Measurements from ENCODE around the gene INPP5A.
"Not testable (repeated sequence)": the region's sequence is repeated elsewhere in the genome, so short reads cannot be mapped to it uniquely, and the experiment has no call there.

The INPP5A gene

DNA sequence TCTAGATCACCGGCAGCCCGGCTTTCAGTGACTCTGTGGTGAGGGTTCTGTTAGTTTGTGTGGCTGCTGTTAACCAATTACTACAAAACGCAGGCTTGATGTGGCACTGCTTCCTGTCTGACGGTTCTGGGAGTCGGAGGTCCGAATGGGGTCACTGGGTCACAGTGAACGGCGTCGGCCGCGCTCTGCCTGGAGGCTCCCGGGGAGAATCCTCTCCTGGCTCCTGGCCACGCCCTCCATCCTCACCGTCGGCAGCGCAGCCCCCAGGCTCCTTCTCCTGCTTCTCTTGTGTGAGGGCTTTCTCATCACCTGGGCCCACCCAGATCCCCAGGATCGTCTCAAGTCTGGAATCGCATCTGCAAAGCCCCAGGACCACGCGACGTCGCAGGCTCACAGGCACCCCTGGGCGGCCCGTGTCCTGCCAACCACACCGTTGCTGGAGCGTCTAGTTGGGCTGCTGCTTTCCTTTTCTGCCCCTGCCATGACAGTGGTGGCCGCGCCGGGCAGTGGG, 280.2 kb downstream of the INPP5A start:
- Histone ChIP-seq H3K27ac (ENCODE audit: insufficient read depth, low read length, poor library complexity, severe bottlenecking) (no peak overlapping the region), H3K4me1 (ENCODE audit: control insufficient read depth, insufficient read depth, low read length, poor library complexity, severe bottlenecking) (no peaks in the 10 kb centered on the region), H3K4me3 (ENCODE audit: insufficient read depth, low read depth, low read length, poor library complexity, severe bottlenecking) (no peak overlapping the region), H3K9me3 (ENCODE audit: control insufficient read depth, low read length) (no peaks in the 10 kb centered on the region), H3K27me3 (replicated peaks; ENCODE audit: control insufficient read depth, insufficient read depth, low read length, poor library complexity, severe bottlenecking) (peaks cover 2% of the 10 kb centered on the region), H3K36me3 (ENCODE audit: control insufficient read depth, insufficient read depth, low read length) (no peaks in the 10 kb centered on the region)
- no peak for DNase-seq

DNA sequence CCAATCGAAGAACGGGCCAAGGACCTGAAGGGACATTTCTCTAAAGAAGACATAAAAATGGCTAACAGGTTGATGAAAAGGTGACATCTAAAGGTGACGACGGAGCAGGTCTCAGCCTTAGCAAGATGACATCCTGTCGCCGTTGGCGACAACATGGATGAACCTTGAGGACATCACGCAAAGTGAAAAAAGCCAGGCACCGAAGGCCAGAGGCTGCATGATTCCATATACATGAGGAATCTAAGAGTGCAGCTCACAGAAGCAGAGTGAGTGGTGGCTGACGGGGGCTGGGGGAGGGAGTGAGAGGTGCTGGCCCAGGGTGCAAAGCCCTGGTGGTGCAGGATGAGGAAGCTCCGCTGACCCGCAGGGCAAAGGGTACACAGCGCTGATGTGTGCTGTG, 282.5 kb downstream of the INPP5A start:
- Histone ChIP-seq H3K9me3 (ENCODE audit: control insufficient read depth, low read length) (no peaks in the 10 kb centered on the region), H3K36me3 (ENCODE audit: control insufficient read depth, insufficient read depth, low read length) (no peaks in the 10 kb centered on the region), H3K27ac (ENCODE audit: insufficient read depth, low read length, poor library complexity, severe bottlenecking) (no peak overlapping the region), H3K27me3 (replicated peaks; ENCODE audit: control insufficient read depth, insufficient read depth, low read length, poor library complexity, severe bottlenecking) (no peaks in the 10 kb centered on the region), H3K4me1 (ENCODE audit: control insufficient read depth, insufficient read depth, low read length, poor library complexity, severe bottlenecking) (no peaks in the 10 kb centered on the region), H3K4me3 (ENCODE audit: insufficient read depth, low read depth, low read length, poor library complexity, severe bottlenecking) (no peak overlapping the region)
- DNase-seq, result no peak

DNA sequence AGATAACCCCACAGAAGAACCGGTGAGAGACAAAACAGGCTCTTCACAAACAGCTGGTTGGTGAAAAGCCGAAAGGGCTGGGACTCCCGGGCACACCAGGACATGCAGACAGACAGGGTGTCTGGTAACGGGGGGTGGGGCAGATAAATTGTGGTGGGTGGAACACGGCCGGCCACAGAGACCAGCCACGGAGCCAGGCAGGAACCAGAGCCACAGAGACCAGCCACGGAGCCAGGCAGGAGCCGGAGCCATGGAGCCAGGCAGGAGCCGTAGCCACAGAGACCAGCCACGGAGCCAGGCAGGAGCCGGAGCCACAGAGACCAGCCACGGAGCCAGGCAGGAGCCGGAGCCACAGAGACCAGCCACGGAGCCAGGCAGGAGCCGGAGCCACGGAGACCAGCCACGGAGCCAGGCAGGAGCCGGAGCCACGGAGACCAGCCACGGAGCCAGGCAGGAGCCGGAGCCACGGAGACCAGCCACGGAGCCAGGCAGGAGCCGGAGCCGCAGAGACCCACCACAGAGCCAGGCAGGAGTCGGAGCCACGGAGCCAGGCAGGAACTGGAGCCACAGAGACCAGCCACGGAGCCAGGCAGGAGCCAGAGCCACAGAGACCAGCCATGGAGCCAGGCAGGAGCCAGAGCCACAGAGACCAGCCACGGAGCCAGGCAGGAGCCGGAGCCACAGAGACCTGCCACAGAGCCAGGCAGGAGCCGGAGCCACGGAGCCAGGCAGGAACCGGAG, 288.4 kb downstream of the INPP5A start:
- H3K27ac ChIP-seq (ENCODE audit: insufficient read depth, low read length, poor library complexity, severe bottlenecking); H3K36me3 ChIP-seq (ENCODE audit: control insufficient read depth, insufficient read depth, low read length); H3K4me1 ChIP-seq (ENCODE audit: control insufficient read depth, insufficient read depth, low read length, poor library complexity, severe bottlenecking); DNase-seq; H3K4me3 ChIP-seq (ENCODE audit: insufficient read depth, low read depth, low read length, poor library complexity, severe bottlenecking); H3K9me3 ChIP-seq (ENCODE audit: control insufficient read depth, low read length); H3K27me3 ChIP-seq (replicated peaks; ENCODE audit: control insufficient read depth, insufficient read depth, low read length, poor library complexity, severe bottlenecking): not testable (repeated sequence)

DNA sequence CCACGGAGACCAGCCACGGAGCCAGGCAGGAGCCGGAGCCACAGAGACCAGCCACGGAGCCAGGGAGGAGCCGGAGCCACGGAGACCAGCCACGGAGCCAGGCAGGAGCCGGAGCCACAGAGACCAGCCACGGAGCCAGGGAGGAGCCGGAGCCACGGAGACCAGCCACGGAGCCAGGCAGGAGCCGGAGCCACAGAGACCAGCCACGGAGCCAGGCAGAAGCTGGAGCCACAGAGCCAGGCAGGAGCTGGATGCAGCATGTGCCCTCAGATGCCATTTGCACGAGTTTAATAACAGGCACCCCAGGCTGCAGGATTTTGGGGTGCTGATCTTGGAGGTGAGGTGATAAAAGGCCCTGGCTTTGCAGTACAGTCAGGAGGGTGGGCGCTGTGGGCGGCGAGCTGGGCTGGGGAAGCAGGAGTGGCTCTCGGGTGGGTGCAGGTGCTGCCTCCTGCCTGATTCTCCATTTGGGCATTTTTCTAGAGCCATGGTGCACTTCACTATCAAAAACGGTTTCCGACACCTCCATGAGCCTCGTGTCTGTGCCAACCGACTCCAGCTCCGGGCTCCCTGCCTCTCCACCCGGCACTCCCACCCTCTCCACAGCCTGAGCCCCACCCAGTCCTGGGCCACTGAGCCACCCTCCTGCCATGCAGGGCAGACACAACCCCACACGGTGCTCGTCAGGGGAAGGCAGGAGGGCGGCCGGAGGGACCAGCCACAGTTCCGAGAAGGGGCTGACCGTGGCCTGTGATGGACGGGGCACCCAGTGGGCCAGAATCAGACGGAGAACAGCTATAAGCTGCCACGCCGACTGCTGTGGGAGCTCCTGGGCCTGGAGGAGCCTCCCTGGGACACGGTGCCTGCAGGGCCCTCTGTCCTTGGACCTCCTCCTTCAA, 289.2 kb downstream of the INPP5A start:
- H3K36me3 ChIP-seq (ENCODE audit: control insufficient read depth, insufficient read depth, low read length), result no peaks in the 10 kb centered on the region
- no peaks in the 10 kb centered on the region for H3K4me1 ChIP-seq (ENCODE audit: control insufficient read depth, insufficient read depth, low read length, poor library complexity, severe bottlenecking)
- H3K9me3 ChIP-seq (ENCODE audit: control insufficient read depth, low read length), result no peaks in the 10 kb centered on the region
- H3K27me3 ChIP-seq (replicated peaks; ENCODE audit: control insufficient read depth, insufficient read depth, low read length, poor library complexity, severe bottlenecking), result no peaks in the 10 kb centered on the region
- H3K27ac ChIP-seq (ENCODE audit: insufficient read depth, low read length, poor library complexity, severe bottlenecking), result no peak overlapping the region
- no peak for DNase-seq
- no peak overlapping the region for H3K4me3 ChIP-seq (ENCODE audit: insufficient read depth, low read depth, low read length, poor library complexity, severe bottlenecking)

DNA sequence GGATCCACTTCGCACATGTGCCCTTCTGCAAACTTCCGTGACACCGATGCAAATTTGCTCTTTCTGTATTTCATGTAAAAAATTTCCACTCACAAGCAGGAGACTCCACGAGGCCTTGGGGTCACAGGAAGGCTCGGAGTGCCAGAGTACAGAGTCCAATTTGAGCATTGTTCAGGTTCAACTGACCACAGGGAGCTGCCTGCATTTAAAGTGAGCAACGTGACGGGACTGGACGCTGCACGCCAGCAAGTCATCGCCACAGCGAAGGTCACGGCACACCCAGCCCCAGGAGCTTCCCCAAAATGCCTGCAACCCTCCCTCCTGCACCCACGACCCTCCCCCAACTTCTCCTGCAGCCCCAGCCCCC, 289.8 kb downstream of the INPP5A start:
- DNase-seq, result no peak
- Histone ChIP-seq H3K36me3 (ENCODE audit: control insufficient read depth, insufficient read depth, low read length) (no peaks in the 10 kb centered on the region), H3K9me3 (ENCODE audit: control insufficient read depth, low read length) (no peaks in the 10 kb centered on the region), H3K27me3 (replicated peaks; ENCODE audit: control insufficient read depth, insufficient read depth, low read length, poor library complexity, severe bottlenecking) (no peaks in the 10 kb centered on the region), H3K27ac (ENCODE audit: insufficient read depth, low read length, poor library complexity, severe bottlenecking) (no peak overlapping the region), H3K4me1 (ENCODE audit: control insufficient read depth, insufficient read depth, low read length, poor library complexity, severe bottlenecking) (no peaks in the 10 kb centered on the region), H3K4me3 (ENCODE audit: insufficient read depth, low read depth, low read length, poor library complexity, severe bottlenecking) (no peak overlapping the region)

DNA sequence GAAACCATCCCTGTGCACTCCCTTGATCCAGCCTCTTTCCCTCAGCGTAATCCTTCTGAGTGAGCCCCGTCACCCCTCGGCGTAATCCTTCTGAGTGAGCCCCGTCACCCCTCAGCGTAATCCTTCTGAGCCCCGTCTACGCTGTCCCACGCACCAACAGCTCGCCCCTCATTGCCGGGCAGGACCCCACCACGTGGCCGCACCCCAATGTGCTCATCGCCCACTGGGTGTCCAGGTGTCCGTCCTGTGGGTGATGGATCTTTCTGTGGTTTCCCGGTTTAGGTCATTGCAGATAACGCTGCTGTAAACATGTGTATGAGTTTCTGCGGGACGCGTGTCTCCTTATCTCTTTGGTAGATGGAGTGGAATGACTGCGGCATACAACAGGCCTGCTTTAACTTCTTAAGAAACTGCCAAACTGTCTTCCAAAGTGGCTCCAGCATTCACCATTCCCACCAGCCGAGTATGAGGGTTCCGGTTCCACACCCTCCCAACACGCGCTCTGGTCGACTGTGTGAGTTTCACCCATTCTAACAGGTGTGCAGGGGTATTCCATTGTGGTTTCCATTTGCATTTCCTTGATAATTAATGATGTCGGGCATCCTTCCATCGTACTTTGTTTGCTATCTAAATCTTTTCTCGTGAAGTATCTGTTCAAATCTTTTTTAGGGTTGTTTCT, 290.4 kb downstream of the INPP5A start:
- Histone ChIP-seq H3K27me3 (replicated peaks; ENCODE audit: control insufficient read depth, insufficient read depth, low read length, poor library complexity, severe bottlenecking) (no peaks in the 10 kb centered on the region), H3K27ac (ENCODE audit: insufficient read depth, low read length, poor library complexity, severe bottlenecking) (no peak overlapping the region), H3K36me3 (ENCODE audit: control insufficient read depth, insufficient read depth, low read length) (no peaks in the 10 kb centered on the region), H3K4me3 (ENCODE audit: insufficient read depth, low read depth, low read length, poor library complexity, severe bottlenecking) (no peak overlapping the region), H3K9me3 (ENCODE audit: control insufficient read depth, low read length) (no peaks in the 10 kb centered on the region), H3K4me1 (ENCODE audit: control insufficient read depth, insufficient read depth, low read length, poor library complexity, severe bottlenecking) (no peaks in the 10 kb centered on the region)
- no peak for DNase-seq

DNA sequence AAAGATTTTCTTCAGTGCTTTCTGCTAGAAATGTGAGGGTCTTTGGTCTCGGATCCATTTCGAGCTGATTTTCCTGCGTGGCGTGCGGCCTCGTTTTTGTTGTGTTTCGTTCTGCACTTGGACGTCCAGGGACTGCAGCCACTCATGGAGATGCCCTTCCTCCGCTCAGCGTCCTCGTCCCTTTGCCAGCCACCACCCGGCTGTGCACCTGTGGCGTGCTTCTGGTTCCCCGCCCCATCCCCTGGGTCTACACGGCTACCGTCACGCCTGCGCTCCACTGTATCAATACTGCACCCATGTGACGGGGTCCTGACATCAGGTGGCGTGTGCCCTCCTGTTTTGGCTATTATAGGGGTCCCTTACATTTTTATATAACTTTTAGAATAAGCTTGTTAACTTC, 291.1 kb downstream of the INPP5A start:
- H3K27me3 ChIP-seq (replicated peaks; ENCODE audit: control insufficient read depth, insufficient read depth, low read length, poor library complexity, severe bottlenecking), result no peaks in the 10 kb centered on the region
- H3K4me1 ChIP-seq (ENCODE audit: control insufficient read depth, insufficient read depth, low read length, poor library complexity, severe bottlenecking), result no peaks in the 10 kb centered on the region
- H3K36me3 ChIP-seq (ENCODE audit: control insufficient read depth, insufficient read depth, low read length), result no peaks in the 10 kb centered on the region
- no peak overlapping the region for H3K27ac ChIP-seq (ENCODE audit: insufficient read depth, low read length, poor library complexity, severe bottlenecking)
- DNase-seq, result no peak
- H3K4me3 ChIP-seq (ENCODE audit: insufficient read depth, low read depth, low read length, poor library complexity, severe bottlenecking), result no peak overlapping the region
- no peaks in the 10 kb centered on the region for H3K9me3 ChIP-seq (ENCODE audit: control insufficient read depth, low read length)

DNA sequence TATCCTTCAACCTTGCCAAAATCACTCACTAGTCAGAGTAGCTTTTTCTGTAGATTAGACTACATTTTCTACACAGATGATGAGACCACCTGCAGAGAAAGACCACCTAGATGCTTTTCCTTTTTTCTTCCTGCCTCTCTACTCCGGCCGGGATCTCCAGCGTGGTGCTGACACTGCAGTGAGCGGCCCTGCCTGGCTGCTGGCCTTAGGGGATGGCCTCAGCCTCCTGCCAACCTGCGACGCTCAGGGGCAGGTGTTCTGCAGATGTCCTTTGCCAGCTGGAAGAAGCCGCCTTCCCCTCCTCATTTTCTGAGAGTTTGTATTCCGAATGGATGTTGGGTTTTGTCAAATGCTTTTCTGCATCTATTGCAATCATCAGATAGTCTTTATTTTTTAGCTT, 291.8 kb downstream of the INPP5A start:
- H3K27ac ChIP-seq (ENCODE audit: insufficient read depth, low read length, poor library complexity, severe bottlenecking), result no peak overlapping the region
- H3K36me3 ChIP-seq (ENCODE audit: control insufficient read depth, insufficient read depth, low read length), result no peaks in the 10 kb centered on the region
- H3K27me3 ChIP-seq (replicated peaks; ENCODE audit: control insufficient read depth, insufficient read depth, low read length, poor library complexity, severe bottlenecking), result no peaks in the 10 kb centered on the region
- no peak overlapping the region for H3K4me3 ChIP-seq (ENCODE audit: insufficient read depth, low read depth, low read length, poor library complexity, severe bottlenecking)
- DNase-seq, result no peak
- no peaks in the 10 kb centered on the region for H3K9me3 ChIP-seq (ENCODE audit: control insufficient read depth, low read length)
- no peaks in the 10 kb centered on the region for H3K4me1 ChIP-seq (ENCODE audit: control insufficient read depth, insufficient read depth, low read length, poor library complexity, severe bottlenecking)

DNA sequence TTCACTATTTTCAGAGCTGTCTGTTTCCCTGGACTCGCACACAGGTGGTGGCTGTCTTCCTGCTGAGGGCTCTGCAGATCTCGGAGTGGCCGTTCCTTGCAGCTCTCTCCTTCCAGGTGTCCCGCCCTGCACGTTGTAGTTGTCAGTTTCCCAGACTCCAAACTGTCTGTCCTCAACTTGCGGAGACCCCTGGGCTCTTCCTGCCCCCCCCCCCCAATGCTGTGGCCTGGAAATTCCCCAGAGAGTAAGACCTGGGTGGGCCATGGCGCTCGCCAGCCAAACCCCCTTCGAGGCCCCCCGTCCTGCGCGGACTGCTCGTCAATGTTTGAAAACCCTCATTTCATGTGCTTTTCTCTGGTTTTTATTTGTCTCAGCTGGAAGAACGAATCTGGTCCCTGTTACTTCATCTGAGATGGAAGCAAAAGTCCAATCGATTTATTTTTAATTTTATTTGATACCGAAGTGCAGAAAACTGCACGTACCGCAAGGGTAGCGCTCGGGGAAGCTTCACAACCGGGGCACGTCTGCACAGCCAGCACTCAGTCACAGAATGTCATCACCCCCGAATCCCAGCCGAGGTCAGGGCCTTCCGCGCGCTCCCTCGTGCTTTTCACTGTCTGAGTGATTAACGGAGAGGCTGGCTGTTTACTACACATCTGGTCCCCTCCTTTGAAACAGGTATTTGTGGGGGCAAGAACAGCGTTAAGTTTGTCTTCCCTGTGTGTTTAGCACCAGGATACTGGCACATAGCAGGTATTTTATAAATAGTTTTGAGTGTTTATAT, 294.8 kb downstream of the INPP5A start:
- H3K27ac ChIP-seq (ENCODE audit: insufficient read depth, low read length, poor library complexity, severe bottlenecking), result no peak overlapping the region
- no peaks in the 10 kb centered on the region for H3K4me1 ChIP-seq (ENCODE audit: control insufficient read depth, insufficient read depth, low read length, poor library complexity, severe bottlenecking)
- no peaks in the 10 kb centered on the region for H3K9me3 ChIP-seq (ENCODE audit: control insufficient read depth, low read length)
- no peaks in the 10 kb centered on the region for H3K36me3 ChIP-seq (ENCODE audit: control insufficient read depth, insufficient read depth, low read length)
- H3K4me3 ChIP-seq (ENCODE audit: insufficient read depth, low read depth, low read length, poor library complexity, severe bottlenecking), result no peak overlapping the region
- no peaks in the 10 kb centered on the region for H3K27me3 ChIP-seq (replicated peaks; ENCODE audit: control insufficient read depth, insufficient read depth, low read length, poor library complexity, severe bottlenecking)
- DNase-seq, result no peak
